Cardiac muscle cell (in vitro differentiated cells and primary cell): ENCODE results near the gene RNU2-63P. TPM values are rescaled to one million over a fixed set of nuclear protein-coding genes. Genes with fewer than 3 reads are reported as not detected.

ENCODE experiments used
- DNase-seq, 2 donors: peaks; one replicate each; pipeline versions ENCODE4 v3.0.0 to v3.0.0-alpha.2; 2010 to 2017; ENCODE audit warnings: low read depth in 1 of 2, low spot score in 1 of 2
- H3K27ac ChIP-seq: fragments of 200-600 bp; sonication (generic); 2 replicates; pipeline ENCODE4 v1.5.1; 2016
- H3K27me3 ChIP-seq: fragments of 200-600 bp; sonication (generic); 2 replicates; pipeline ENCODE4 v1.6.0; 2016; ENCODE audit warnings: control low read depth
- H3K36me3 ChIP-seq: fragments of 200-600 bp; sonication (generic); 2 replicates; pipeline ENCODE4 v1.5.1; 2016; ENCODE audit warnings: control low read depth
- H3K4me1 ChIP-seq: fragments of 200-600 bp; sonication (generic); 2 replicates; pipeline ENCODE4 v1.8.1; 2017; ENCODE audit warnings: low read depth, mild to moderate bottlenecking, mixed run types
- H3K4me3 ChIP-seq: fragments of 200-600 bp; sonication (generic); 2 replicates; pipeline ENCODE4 v1.5.1; 2016; ENCODE audit warnings: mild to moderate bottlenecking
- H3K9me3 ChIP-seq: fragments of 200-600 bp; sonication (generic); 2 replicates; pipeline ENCODE4 v1.5.1; 2017; ENCODE audit warnings: low read depth, mild to moderate bottlenecking, control low read depth
- CTCF ChIP-seq: IDR thresholded peaks from 2 replicates; pipeline ENCODE4 v1.5.1; 2012; ENCODE audit warnings: low read depth, mild to moderate bottlenecking, low read length
- polyA plus RNA-seq: library from polyadenylated mRNA; unstranded; fragments of >200 nt; fragmentation: Nextera tagmentation; extraction: Ambion mirVana; gene quantifications from 2 replicates; pipeline ENCODE4 v1.2.1, GENCODE V29; 2016
- total RNA-seq: library from RNA; depleted of rRNA; stranded (reverse); fragments of >200 nt; gene quantifications from 2 replicates; pipeline ENCODE4 v1.2.3, GENCODE V29; 2016

The RNU2-63P gene
- total and polyA plus RNA-seq, 2 experiments from 2014 or later, result not detected

- peak in 1 of 2 donors; percentile 73 for DNase-seq
- no peaks in the 10 kb centered on the region for H3K27me3 ChIP-seq
- H3K4me3 ChIP-seq, result peak overlapping the region; percentile 60
- peak overlapping the region; percentile 98 for H3K27ac ChIP-seq
- no peaks in the 10 kb centered on the region for H3K4me1 ChIP-seq
- no peaks in the 10 kb centered on the region for H3K9me3 ChIP-seq
- no peak for TF ChIP-seq CTCF
- no peaks in the 10 kb centered on the region for H3K36me3 ChIP-seq
Measured at GRCh38 chr2:88016960-88017779, 823 bp upstream of the RNU2-63P start.

GRCh38 chr2:88011011-88011410, 5.3 kb downstream of the RNU2-63P start:
- no peaks in the 10 kb centered on the region for H3K27me3 ChIP-seq
- H3K4me3 ChIP-seq, result no peak overlapping the region
- no peak for TF ChIP-seq CTCF
- H3K9me3 ChIP-seq, result no peaks in the 10 kb centered on the region
- peak in 1 of 2 donors; percentile 34 for DNase-seq
- H3K36me3 ChIP-seq, result no peaks in the 10 kb centered on the region
- no peaks in the 10 kb centered on the region for H3K4me1 ChIP-seq
- H3K27ac ChIP-seq, result no peak overlapping the region

GRCh38 chr2:88010136-88010535, 6.2 kb downstream of the RNU2-63P start:
- no peak overlapping the region for H3K27ac ChIP-seq
- no peak for TF ChIP-seq CTCF
- no peaks in the 10 kb centered on the region for H3K36me3 ChIP-seq
- no peaks in the 10 kb centered on the region for H3K27me3 ChIP-seq
- no peak overlapping the region for H3K4me3 ChIP-seq
- no peaks in the 10 kb centered on the region for H3K9me3 ChIP-seq
- DNase-seq, result no peak
- no peaks in the 10 kb centered on the region for H3K4me1 ChIP-seq

GRCh38 chr2:88006912-88007439, 9.4 kb downstream of the RNU2-63P start:
- TF ChIP-seq CTCF, result no peak
- no peaks in the 10 kb centered on the region for H3K9me3 ChIP-seq
- no peaks in the 10 kb centered on the region for H3K4me1 ChIP-seq
- H3K4me3 ChIP-seq, result no peak overlapping the region
- H3K27me3 ChIP-seq, result no peaks in the 10 kb centered on the region
- H3K36me3 ChIP-seq, result no peaks in the 10 kb centered on the region
- H3K27ac ChIP-seq, result no peak overlapping the region
- DNase-seq, result no peak

- no peak for TF ChIP-seq CTCF
- no peaks in the 10 kb centered on the region for H3K27me3 ChIP-seq
Measured at GRCh38 chr2:88005776-88006175, 10.6 kb downstream of the RNU2-63P start.

More at GRCh38 chr2:88005776-88006175, 10.6 kb downstream of the RNU2-63P start:
- no peak overlapping the region for H3K4me3 ChIP-seq
- no peaks in the 10 kb centered on the region for H3K4me1 ChIP-seq
- DNase-seq, result no peak
- H3K36me3 ChIP-seq, result no peaks in the 10 kb centered on the region
- no peak overlapping the region for H3K27ac ChIP-seq
- no peaks in the 10 kb centered on the region for H3K9me3 ChIP-seq
